PC-3 (cell line): ENCODE measurements around the gene MRPS7. TPM values are rescaled to one million over a fixed set of nuclear protein-coding genes. Genes with fewer than 3 reads are reported as not detected.

ENCODE experiments used
- ATAC-seq: fragments of 200-7000 bp; cut with Tn5 transposase; 2 replicates; pipeline ENCODE4 v1.9.1; 2020; ENCODE audit warnings: mild to moderate bottlenecking, moderate library complexity
- BruUV-seq: library from RNA; stranded (reverse); fragments of 400-500 nt; replicated peaks from 2 replicates; lab custom pipeline; 2021; lab: Mats Ljungman, UMichigan
- CTCF ChIA-PET: fragments of 300-600 bp; sonication (Branson Sonifier 250); formaldehyde crosslinking; loops from one replicate; lab custom pipeline; 2022; ENCODE audit warnings: antibody characterized with exemption; lab: Charles Lee
- POLR2A ChIA-PET: fragments of 300-600 bp; sonication (Branson Sonifier 250); formaldehyde crosslinking; loops from one replicate; lab custom pipeline; 2022; ENCODE audit warnings: antibody characterized with exemption; ENCODE audit not compliant: unreplicated experiment; lab: Charles Lee
- DNase-seq: peaks from one replicate; pipeline ENCODE4 v3.0.0-alpha.2; 2015
- H2AFZ ChIP-seq: fragments of 300-600 bp; sonication (generic); 2 replicates; pipeline ENCODE4 v1.6.0; 2016; ENCODE audit warnings: antibody characterized with exemption, low read length
- H3F3A ChIP-seq: fragments of 300-600 bp; sonication (generic); one replicate; pipeline ENCODE4 v1.6.0; 2017; ENCODE audit warnings: antibody characterized with exemption, low read length, control low read depth, mild to moderate bottlenecking; ENCODE audit not compliant: unreplicated experiment
- H3K27ac ChIP-seq: fragments of 300-600 bp; sonication (generic); 2 replicates; pipeline ENCODE4 v1.5.1; 2016; ENCODE audit warnings: mild to moderate bottlenecking, low read length
- H3K27me3 ChIP-seq: fragments of 300-600 bp; sonication (generic); 2 replicates; pipeline ENCODE4 v1.6.1; 2016; ENCODE audit warnings: low read length, mixed read lengths
- H3K36me3 ChIP-seq: fragments of 300-600 bp; sonication (generic); 2 replicates; pipeline ENCODE4 v1.6.1; 2016; ENCODE audit warnings: low read depth, mixed run types, low read length, mixed read lengths
- H3K4me1 ChIP-seq: fragments of 300-600 bp; sonication (generic); 2 replicates; pipeline ENCODE4 v1.5.1; 2016; ENCODE audit warnings: low read length; ENCODE audit not compliant: insufficient read depth
- H3K4me2 ChIP-seq: fragments of 300-600 bp; sonication (generic); 2 replicates; pipeline ENCODE4 v1.6.0; 2016; ENCODE audit warnings: low read length
- H3K4me3 ChIP-seq: fragments of 300-600 bp; sonication (generic); 2 replicates; pipeline ENCODE4 v1.5.1; 2016; ENCODE audit warnings: mild to moderate bottlenecking, low read length, mixed read lengths
- H3K79me2 ChIP-seq: fragments of 300-600 bp; sonication (generic); 2 replicates; pipeline ENCODE4 v1.6.1; 2017; ENCODE audit warnings: low read length, mixed read lengths
- H3K9ac ChIP-seq: fragments of 300-600 bp; sonication (generic); 2 replicates; pipeline ENCODE4 v1.6.0; 2016; ENCODE audit warnings: mild to moderate bottlenecking, low read length
- H3K9me2 ChIP-seq: fragments of 300-600 bp; sonication (generic); replicated peaks from 2 replicates; pipeline ENCODE4 v1.6.1; 2016; ENCODE audit warnings: mixed run types, low read length, mixed read lengths
- H3K9me3 ChIP-seq: fragments of 300-600 bp; sonication (generic); 2 replicates; pipeline ENCODE4 v1.6.1; 2016; ENCODE audit warnings: low read length, mixed read lengths
- H4K20me1 ChIP-seq: fragments of 300-600 bp; sonication (generic); 2 replicates; pipeline ENCODE4 v1.6.1; 2016; ENCODE audit warnings: low read length, mixed read lengths
- CTCF ChIP-seq: fragments of 300-600 bp; sonication (generic); conservative IDR thresholded peaks from 2 replicates; pipeline ENCODE4 v1.5.1; 2017; ENCODE audit warnings: antibody characterized with exemption, low read depth, mild to moderate bottlenecking, low read length
- EZH2 ChIP-seq: fragments of 300-600 bp; sonication (generic); IDR thresholded peaks from one replicate; pipeline ENCODE4 v1.6.1; 2017; ENCODE audit warnings: antibody characterized with exemption, mild to moderate bottlenecking, low read length; ENCODE audit not compliant: unreplicated experiment
- EZH2phosphoT487 ChIP-seq: fragments of 300-600 bp; sonication (generic); IDR thresholded peaks from 2 replicates; pipeline ENCODE4 v1.6.1; 2018; ENCODE audit warnings: mild to moderate bottlenecking, antibody characterized with exemption, low read length, borderline replicate concordance
- intact Hi-C: fragments of 100-400 bp; cut with micrococcal nuclease; formaldehyde crosslinking; loops from 2 replicates; pipeline ENCODE4 v1.9.0; 2023
- total RNA-seq: library from RNA; depleted of rRNA; stranded (reverse); fragments of >200 nt; gene quantifications from 2 replicates; pipeline ENCODE4 v1.2.3, GENCODE V29; 2014

The MRPS7 gene
- total RNA-seq, 1 experiment from 2014 or later: 144 TPM

- ChIA-PET POLR2A (no interaction called here), CTCF (interaction anchor here (0.8 kb wide), 1 partner anchor 26 kb away, joined by 5 read pairs; the partner anchor contains the start of gene MIF4GD)
- no peak for ATAC-seq
- peaks cover 63% of the 10 kb centered on the region for H3K36me3 ChIP-seq
- H3K79me2 ChIP-seq: peaks cover 21% of the 10 kb centered on the region
- no peak for DNase-seq
- H3K9me3 ChIP-seq: no peaks in the 10 kb centered on the region
- H4K20me1 ChIP-seq: no peaks in the 10 kb centered on the region
- H2AFZ ChIP-seq: no peak overlapping the region
- H3F3A ChIP-seq: no peaks in the 10 kb centered on the region
- intact Hi-C loops: no loop called here
- no peak overlapping the region for H3K27ac ChIP-seq
- H3K4me3 ChIP-seq: no peak overlapping the region
- no TSS peak for BruUV-seq
- H3K9ac ChIP-seq: no peak overlapping the region
- no peak for TF ChIP-seq EZH2
- no peak for TF ChIP-seq CTCF
- TF ChIP-seq EZH2phosphoT487: no peak
- no peak overlapping the region for H3K4me2 ChIP-seq
- no peaks in the 10 kb centered on the region for H3K27me3 ChIP-seq
- no peaks in the 10 kb centered on the region for H3K4me1 ChIP-seq
- H3K9me2 ChIP-seq: no peaks in the 10 kb centered on the region
These were observed 16.7 kb upstream of the MRPS7 start for GRCh38 chr17:75245011-75245410.

- H3K4me2 ChIP-seq: no peak overlapping the region
- H3K27me3 ChIP-seq: no peaks in the 10 kb centered on the region
- peaks cover 35% of the 10 kb centered on the region for H3K79me2 ChIP-seq
- BruUV-seq: no TSS peak
- DNase-seq (no peak), ATAC-seq (no peak)
- peaks cover 50% of the 10 kb centered on the region for H3K36me3 ChIP-seq
- no peak overlapping the region for H2AFZ ChIP-seq
- no peaks in the 10 kb centered on the region for H4K20me1 ChIP-seq
- no peaks in the 10 kb centered on the region for H3F3A ChIP-seq
- H3K9me3 ChIP-seq: no peaks in the 10 kb centered on the region
- no peak overlapping the region for H3K9ac ChIP-seq
- H3K9me2 ChIP-seq: no peaks in the 10 kb centered on the region
- intact Hi-C loops: no loop called here
- no peak overlapping the region for H3K4me3 ChIP-seq
- no peaks in the 10 kb centered on the region for H3K4me1 ChIP-seq
- no peak for TF ChIP-seq EZH2
- no peak for TF ChIP-seq EZH2phosphoT487
- TF ChIP-seq CTCF: no peak
- ChIA-PET POLR2A (no interaction called here), CTCF (interaction anchor here (0.6 kb wide), 1 partner anchor 15 kb away, joined by 3 read pairs; no protein-coding TSS in a partner anchor)
- H3K27ac ChIP-seq: no peak overlapping the region
These were observed 15.3 kb upstream of the MRPS7 start for GRCh38 chr17:75246404-75246803.

- ATAC-seq (no peak), DNase-seq (no peak)
- TF ChIP-seq EZH2phosphoT487: no peak
- TF ChIP-seq CTCF: no peak
- no peak for TF ChIP-seq EZH2
- Histone ChIP-seq H3K9ac (no peak overlapping the region), H3K4me2 (no peak overlapping the region), H3K4me3 (no peak overlapping the region), H3K4me1 (no peaks in the 10 kb centered on the region), H3K9me3 (no peaks in the 10 kb centered on the region), H3K79me2 (peaks cover 53% of the 10 kb centered on the region), H3K27ac (no peak overlapping the region), H4K20me1 (no peaks in the 10 kb centered on the region), H3K27me3 (no peaks in the 10 kb centered on the region), H3F3A (no peaks in the 10 kb centered on the region), H3K36me3 (peaks cover 25% of the 10 kb centered on the region; the same call in 1 of the 2 replicates), H2AFZ (no peak overlapping the region), H3K9me2 (no peaks in the 10 kb centered on the region)
- no TSS peak for BruUV-seq
- ChIA-PET CTCF (no interaction called here), POLR2A (no interaction called here)
- intact Hi-C loops: no loop called here
These were observed 12.1 kb upstream of the MRPS7 start for GRCh38 chr17:75249564-75249963.
